ENCODE results near the gene LIPT1.
"Not testable (repeated sequence)": the region's sequence is repeated elsewhere in the genome, so short reads cannot be mapped to it uniquely, and the experiment has no call there.

The LIPT1 gene

GRCh38 chr2:99154643-99155536 lies at the start of gene LIPT1, which contains the start of gene TSGA10:
Gene LIPT1 (plus strand): TSS chr2:99154967. CDS start chr2:99161958, 6,991 bp downstream.
Gene TSGA10 (minus strand): TSS chr2:99154942. CDS start chr2:99109439, 45,503 bp downstream.
- peak; percentile 65 for DNase-seq

GRCh38 chr2:99106913-99107312 lies 47.9 kb upstream of the LIPT1 start:
- no peak for DNase-seq

- no peak for DNase-seq
These were observed 43.5 kb upstream of the LIPT1 start for GRCh38 chr2:99111236-99111635.

GRCh38 chr2:99111945-99112344 lies 42.8 kb upstream of the LIPT1 start:
- DNase-seq, result no peak

GRCh38 chr2:99112617-99113016 lies 42.1 kb upstream of the LIPT1 start:
- no peak for DNase-seq

- no peak for DNase-seq
These were observed 26.8 kb upstream of the LIPT1 start for GRCh38 chr2:99127981-99128380.

GRCh38 chr2:99135044-99135556 lies 19.7 kb upstream of the LIPT1 start:
- not testable (repeated sequence) for DNase-seq

- DNase-seq, result no peak
These were observed 15.8 kb upstream of the LIPT1 start for GRCh38 chr2:99139003-99139402.

GRCh38 chr2:99140056-99140859 lies 14.5 kb upstream of the LIPT1 start:
- peak; percentile 63 for DNase-seq

GRCh38 chr2:99140860-99141109 lies 14.0 kb upstream of the LIPT1 start:
- no peak for DNase-seq

- DNase-seq, result peak; percentile 81
These were observed 13.4 kb upstream of the LIPT1 start, which contains the start of gene C2orf15 for GRCh38 chr2:99141110-99142108. Gene C2orf15 (plus strand): TSS chr2:99141707. CDS start chr2:99150559, 8,852 bp downstream.

GRCh38 chr2:99150706-99151105 lies 4.1 kb upstream of the LIPT1 start:
- no peak for DNase-seq

GRCh38 chr2:99152199-99152895 lies 2.4 kb upstream of the LIPT1 start:
- no peak for DNase-seq

- DNase-seq, result peak; percentile 9
These were observed 704 bp upstream of the LIPT1 start for GRCh38 chr2:99153921-99154604.

- DNase-seq, result no peak
These were observed 2.1 kb downstream of the LIPT1 start for GRCh38 chr2:99156891-99157290.

GRCh38 chr2:99158599-99158998 lies 3.8 kb downstream of the LIPT1 start:
- DNase-seq, result no peak

- DNase-seq, result no peak
These were observed 4.8 kb downstream of the LIPT1 start for GRCh38 chr2:99159594-99159993.

- no peak for DNase-seq
These were observed 11.5 kb downstream of the LIPT1 start for GRCh38 chr2:99166218-99166617.

- DNase-seq, result no peak
These were observed 14.8 kb downstream of the LIPT1 start for GRCh38 chr2:99169534-99169933.

GRCh38 chr2:99171377-99172140 lies 16.8 kb downstream of the LIPT1 start:
- DNase-seq, result no peak

Measured in kidney glomerular epithelial cell (primary cell).